HepG2 (cell line): ENCODE results near the gene AHCYL1. TPM values are rescaled to one million over a fixed set of nuclear protein-coding genes. Genes with fewer than 3 reads are reported as not detected.

Experiments used
- CBX2 ChIP-seq, 2 experiments: fragments of 200-600 bp in 1 of 2; sonication (generic); formaldehyde crosslinking in 1 of 2; IDR thresholded peaks; 2 replicates each; pipeline versions ENCODE4 v1.7.0 to v1.8.1; 2018 to 2022; ENCODE audit warnings: low read depth in 2 of 2, low read length in 1 of 2, mild to moderate bottlenecking in 1 of 2, missing genetic modification reagents in 1 of 2
- ELF3 ChIP-seq: IDR thresholded peaks from 2 replicates; pipeline ENCODE4 v1.6.1; 2016; ENCODE audit warnings: missing genetic modification reagents, missing compliant biosample characterization
- ETV6 ChIP-seq: sonication (generic); formaldehyde crosslinking; conservative IDR thresholded peaks from 2 replicates; pipeline ENCODE4 v1.4.0; 2020; ENCODE audit warnings: missing genetic modification reagents
- HNRNPK ChIP-seq: fragments of 200-400 bp; formaldehyde crosslinking; IDR thresholded peaks from 2 replicates; pipeline ENCODE4 v1.6.1; 2018; ENCODE audit warnings: low read length, low read depth, moderate library complexity, mild to moderate bottlenecking; ENCODE audit not compliant: poor library complexity, severe bottlenecking
- HOXA3 ChIP-seq: sonication (generic); formaldehyde crosslinking; IDR thresholded peaks from 2 replicates; pipeline ENCODE4 v1.5.0; 2020; ENCODE audit warnings: missing genetic modification reagents
- NFIB ChIP-seq: sonication (generic); formaldehyde crosslinking; IDR thresholded peaks from 2 replicates; pipeline ENCODE4 v1.9.0; 2021; ENCODE audit warnings: missing genetic modification reagents, mild to moderate bottlenecking, borderline replicate concordance
- PPARG ChIP-seq: conservative IDR thresholded peaks from 2 replicates; pipeline ENCODE4 v1.6.1; 2016; ENCODE audit warnings: missing biosample characterization, missing genetic modification reagents
- REXO4 ChIP-seq: sonication (generic); formaldehyde crosslinking; IDR thresholded peaks from 2 replicates; pipeline ENCODE4 v1.8.0; 2022; ENCODE audit warnings: missing genetic modification reagents, mild to moderate bottlenecking, borderline replicate concordance
- SIX1 ChIP-seq: sonication (generic); formaldehyde crosslinking; IDR thresholded peaks from 2 replicates; pipeline ENCODE4 v1.4.0; 2020; ENCODE audit warnings: missing genetic modification reagents, borderline replicate concordance
- SSRP1 ChIP-seq: IDR thresholded peaks from 2 replicates; pipeline ENCODE4 v1.6.1; 2016; ENCODE audit warnings: control low read depth
- WIZ ChIP-seq: sonication (generic); formaldehyde crosslinking; IDR thresholded peaks from 2 replicates; pipeline ENCODE4 v1.5.1; 2020; ENCODE audit warnings: mild to moderate bottlenecking, missing genetic modification reagents
- ZFAT ChIP-seq: sonication (generic); formaldehyde crosslinking; conservative IDR thresholded peaks from 2 replicates; pipeline ENCODE4 v1.8.1; 2023; ENCODE audit warnings: missing genetic modification reagents, inconsistent platforms
- ZKSCAN8 ChIP-seq: IDR thresholded peaks from 2 replicates; pipeline ENCODE4 v1.6.1; 2016; ENCODE audit warnings: borderline replicate concordance, missing genetic modification reagents, missing compliant biosample characterization
- ZNF10 ChIP-seq: sonication (generic); formaldehyde crosslinking; IDR thresholded peaks from 2 replicates; pipeline ENCODE4 v1.4.0; 2020; ENCODE audit warnings: mild to moderate bottlenecking, low read depth, missing genetic modification reagents, borderline replicate concordance
- ZNF136 ChIP-seq: sonication (generic); formaldehyde crosslinking; IDR thresholded peaks from 2 replicates; pipeline ENCODE4 v1.8.1; 2022; ENCODE audit warnings: low read depth, mild to moderate bottlenecking, moderate library complexity, missing genetic modification reagents
- ZNF251 ChIP-seq: sonication (generic); formaldehyde crosslinking; IDR thresholded peaks from 2 replicates; pipeline ENCODE4 v1.9.0; 2021; ENCODE audit warnings: mild to moderate bottlenecking, missing genetic modification reagents
- ZNF3 ChIP-seq: IDR thresholded peaks from 2 replicates; pipeline ENCODE4 v1.7.0; 2017; ENCODE audit warnings: inconsistent platforms
- ZNF432 ChIP-seq: sonication (generic); formaldehyde crosslinking; IDR thresholded peaks from 2 replicates; pipeline ENCODE4 v1.5.0; 2020; ENCODE audit warnings: missing genetic modification reagents, mild to moderate bottlenecking, borderline replicate concordance
- ZNF709 ChIP-seq: sonication (generic); formaldehyde crosslinking; IDR thresholded peaks from 2 replicates; pipeline ENCODE4 v1.5.0; 2020; ENCODE audit warnings: mild to moderate bottlenecking, missing genetic modification reagents
- ZNF790 ChIP-seq: sonication (generic); formaldehyde crosslinking; IDR thresholded peaks from 2 replicates; pipeline ENCODE4 v1.8.0; 2022; ENCODE audit warnings: missing genetic modification reagents, mild to moderate bottlenecking, borderline replicate concordance
- ZSCAN30 ChIP-seq: sonication (generic); formaldehyde crosslinking; IDR thresholded peaks from 2 replicates; pipeline ENCODE4 v1.5.0; 2020; ENCODE audit warnings: mild to moderate bottlenecking, missing genetic modification reagents
- polyA plus RNA-seq, 8 experiments: library from polyadenylated mRNA; depleted of rRNA in 3 of 8; stranded (reverse) in 7 of 8; unstranded in 1 of 8; fragments of >200 nt; fragmentation: Illumina TruSeq in 4 of 8; extraction: Trizol in 4 of 8; gene quantifications; 2 replicates each; pipeline versions ENCODE4 v1.2.1 to v1.2.3, GENCODE V29; 2011 to 2016; ENCODE audit warnings: low read depth in 4 of 8, missing spikeins in 1 of 8, mixed read lengths in 1 of 8; ENCODE audit not compliant: insufficient read depth in 1 of 8
- total RNA-seq, 5 experiments: library from RNA; depleted of rRNA; stranded (reverse); fragments of >200 nt; fragmentation: Illumina TruSeq; extraction: Trizol; gene quantifications; 2 replicates each; pipeline ENCODE4 v1.2.3, GENCODE V29; 2016; ENCODE audit warnings: low read depth in 1 of 5
- TF ChIP-seq, protein P1 (sequence below): sonication (generic); formaldehyde crosslinking; IDR thresholded peaks from 2 replicates; pipeline ENCODE4 v1.5.1; 2020; ENCODE audit warnings: missing genetic modification reagents, mild to moderate bottlenecking, borderline replicate concordance
- TF ChIP-seq, protein P2 (sequence below): sonication (generic); formaldehyde crosslinking; IDR thresholded peaks from 2 replicates; pipeline ENCODE4 v1.5.1; 2020; ENCODE audit warnings: mild to moderate bottlenecking, missing genetic modification reagents, borderline replicate concordance
- TF ChIP-seq, protein P3 (sequence below): sonication (generic); formaldehyde crosslinking; IDR thresholded peaks from 2 replicates; pipeline ENCODE4 v1.4.0; 2020; ENCODE audit warnings: missing genetic modification reagents
- TF ChIP-seq, protein P4 (sequence below): sonication (generic); formaldehyde crosslinking; IDR thresholded peaks from 2 replicates; pipeline ENCODE4 v1.5.0; 2020; ENCODE audit warnings: missing genetic modification reagents
- TF ChIP-seq, protein P5 (sequence below): sonication (generic); formaldehyde crosslinking; IDR thresholded peaks from 2 replicates; pipeline ENCODE4 v1.5.1; 2020; ENCODE audit warnings: missing genetic modification reagents, mild to moderate bottlenecking, borderline replicate concordance

AHCYL1 gene
- total and polyA plus RNA-seq, 2 of the 13 experiments (the other 11 are each of a cell fraction or from before 2014, with no cell fraction given): 40.9 to 76.3 TPM

DNA sequence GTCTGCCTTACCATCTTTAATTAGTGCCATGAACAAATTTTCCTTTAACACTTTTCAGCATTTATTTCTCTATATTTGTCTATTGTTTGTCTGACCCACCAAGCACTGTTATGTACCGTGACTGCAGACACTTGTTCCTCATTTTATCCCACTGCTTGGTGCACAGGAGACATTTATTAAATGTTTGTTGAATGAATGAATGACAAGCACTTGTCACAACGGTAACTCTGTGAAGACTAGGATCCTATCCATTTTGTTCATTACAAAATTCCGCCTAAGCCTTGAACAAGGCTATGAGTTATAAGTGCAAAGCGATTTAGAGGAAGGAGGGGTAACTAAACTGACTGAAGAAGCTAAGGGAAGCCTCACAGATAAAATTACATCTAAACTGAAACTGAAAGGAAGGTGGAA, 49.5 kb downstream of the AHCYL1 start (continued):
- TF ChIP-seq CBX2 (IDR thresholded peaks at IDR 0.05; ENCODE audit: low read depth, low read length) (no peak), CBX2 (CRISPR knock-in tag; IDR thresholded peaks at IDR 0.05; ENCODE audit: low read depth) (no peak), HOXA3 (CRISPR knock-in tag) (no peak), SSRP1 (CRISPR knock-in tag) (0 out of 2 replicates have a peak, but pooled peaks have one; percentile 46), ELF3 (no peak), NFIB (CRISPR knock-in tag) (no peak), ZSCAN30 (CRISPR knock-in tag) (0 out of 2 replicates have a peak, but pooled peaks have one; percentile 13), PPARG (CRISPR knock-in tag) (no peak), ZNF432 (CRISPR knock-in tag) (no peak), HNRNPK (no peak), ZNF10 (CRISPR knock-in tag) (no peak), ZKSCAN8 (0 out of 2 replicates have a peak, but pooled peaks have one; percentile 16), ZFAT (CRISPR knock-in tag) (no peak), ZNF136 (CRISPR knock-in tag) (no peak), ZNF709 (CRISPR knock-in tag) (no peak), ZNF790 (CRISPR knock-in tag) (no peak), ZNF3 (peak; percentile 87), WIZ (CRISPR knock-in tag) (no peak), ZNF251 (CRISPR knock-in tag) (no peak), SIX1 (CRISPR knock-in tag) (peak; percentile 69), ETV6 (CRISPR knock-in tag) (no peak), REXO4 (CRISPR knock-in tag) (no peak)
- TF ChIP-seq, protein P1, sequence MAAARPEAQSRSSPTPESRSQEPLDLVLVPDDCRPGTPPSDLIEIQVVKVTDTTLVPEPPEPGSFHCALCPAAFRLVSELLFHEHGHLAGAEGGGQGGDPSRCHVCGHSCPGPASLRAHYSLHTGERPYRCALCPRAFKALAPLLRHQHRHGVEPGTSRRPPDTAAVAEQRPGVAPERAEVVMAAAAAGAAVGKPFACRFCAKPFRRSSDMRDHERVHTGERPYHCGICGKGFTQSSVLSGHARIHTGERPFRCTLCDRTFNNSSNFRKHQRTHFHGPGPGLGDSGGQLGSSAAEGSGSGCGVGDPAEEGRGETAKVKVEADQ (CRISPR knock-in tag): 0 out of 2 replicates have a peak, but pooled peaks have one; percentile 13
- TF ChIP-seq, protein P2, sequence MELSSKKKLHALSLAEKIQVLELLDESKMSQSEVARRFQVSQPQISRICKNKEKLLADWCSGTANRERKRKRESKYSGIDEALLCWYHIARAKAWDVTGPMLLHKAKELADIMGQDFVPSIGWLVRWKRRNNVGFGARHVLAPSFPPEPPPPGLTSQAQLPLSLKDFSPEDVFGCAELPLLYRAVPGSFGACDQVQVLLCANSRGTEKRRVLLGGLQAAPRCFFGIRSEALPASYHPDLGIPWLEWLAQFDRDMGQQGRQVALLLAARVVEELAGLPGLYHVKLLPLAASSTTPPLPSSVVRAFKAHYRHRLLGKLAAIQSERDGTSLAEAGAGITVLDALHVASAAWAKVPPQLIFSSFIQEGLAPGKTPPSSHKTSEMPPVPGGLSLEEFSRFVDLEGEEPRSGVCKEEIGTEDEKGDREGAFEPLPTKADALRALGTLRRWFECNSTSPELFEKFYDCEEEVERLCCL (CRISPR knock-in tag): no peak
- TF ChIP-seq, protein P3, sequence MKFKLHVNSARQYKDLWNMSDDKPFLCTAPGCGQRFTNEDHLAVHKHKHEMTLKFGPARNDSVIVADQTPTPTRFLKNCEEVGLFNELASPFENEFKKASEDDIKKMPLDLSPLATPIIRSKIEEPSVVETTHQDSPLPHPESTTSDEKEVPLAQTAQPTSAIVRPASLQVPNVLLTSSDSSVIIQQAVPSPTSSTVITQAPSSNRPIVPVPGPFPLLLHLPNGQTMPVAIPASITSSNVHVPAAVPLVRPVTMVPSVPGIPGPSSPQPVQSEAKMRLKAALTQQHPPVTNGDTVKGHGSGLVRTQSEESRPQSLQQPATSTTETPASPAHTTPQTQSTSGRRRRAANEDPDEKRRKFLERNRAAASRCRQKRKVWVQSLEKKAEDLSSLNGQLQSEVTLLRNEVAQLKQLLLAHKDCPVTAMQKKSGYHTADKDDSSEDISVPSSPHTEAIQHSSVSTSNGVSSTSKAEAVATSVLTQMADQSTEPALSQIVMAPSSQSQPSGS (CRISPR knock-in tag): no peak
- TF ChIP-seq, protein P4, sequence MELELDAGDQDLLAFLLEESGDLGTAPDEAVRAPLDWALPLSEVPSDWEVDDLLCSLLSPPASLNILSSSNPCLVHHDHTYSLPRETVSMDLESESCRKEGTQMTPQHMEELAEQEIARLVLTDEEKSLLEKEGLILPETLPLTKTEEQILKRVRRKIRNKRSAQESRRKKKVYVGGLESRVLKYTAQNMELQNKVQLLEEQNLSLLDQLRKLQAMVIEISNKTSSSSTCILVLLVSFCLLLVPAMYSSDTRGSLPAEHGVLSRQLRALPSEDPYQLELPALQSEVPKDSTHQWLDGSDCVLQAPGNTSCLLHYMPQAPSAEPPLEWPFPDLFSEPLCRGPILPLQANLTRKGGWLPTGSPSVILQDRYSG (CRISPR knock-in tag): no peak
- TF ChIP-seq, protein P5, sequence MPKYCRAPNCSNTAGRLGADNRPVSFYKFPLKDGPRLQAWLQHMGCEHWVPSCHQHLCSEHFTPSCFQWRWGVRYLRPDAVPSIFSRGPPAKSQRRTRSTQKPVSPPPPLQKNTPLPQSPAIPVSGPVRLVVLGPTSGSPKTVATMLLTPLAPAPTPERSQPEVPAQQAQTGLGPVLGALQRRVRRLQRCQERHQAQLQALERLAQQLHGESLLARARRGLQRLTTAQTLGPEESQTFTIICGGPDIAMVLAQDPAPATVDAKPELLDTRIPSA (CRISPR knock-in tag): no peak
